HepG2 (cell line): ENCODE data around the gene RPS2. TPM values are rescaled to one million over a fixed set of nuclear protein-coding genes. Genes with fewer than 3 reads are reported as not detected.
A peak's percentile ranks its signal among the peaks of the same experiment; 100 is the strongest.

Experiments
- ARID2 ChIP-seq: sonication (generic); formaldehyde crosslinking; IDR thresholded peaks from 2 replicates; pipeline ENCODE4 v1.8.1; 2022; ENCODE audit warnings: mild to moderate bottlenecking, missing genetic modification reagents, borderline replicate concordance
- ATF2 ChIP-seq: sonication (generic); formaldehyde crosslinking; IDR thresholded peaks from 2 replicates; pipeline ENCODE4 v1.4.0; 2020; ENCODE audit warnings: missing genetic modification reagents
- PAF1 ChIP-seq: IDR thresholded peaks from 2 replicates; pipeline ENCODE4 v1.6.1; 2016; ENCODE audit warnings: missing genetic modification reagents, missing compliant biosample characterization
- PHF5A ChIP-seq: IDR thresholded peaks from one replicate; pipeline ENCODE4 v1.6.1; 2018; ENCODE audit warnings: low read depth, missing genetic modification reagents; ENCODE audit not compliant: unreplicated experiment
- PRPF4 ChIP-seq: fragments of 200-400 bp; formaldehyde crosslinking; IDR thresholded peaks from 2 replicates; pipeline ENCODE4 v1.6.1; 2016; ENCODE audit warnings: low read length, low read depth; ENCODE audit not compliant: poor library complexity, severe bottlenecking
- RFX5 ChIP-seq: IDR thresholded peaks from 2 replicates; pipeline ENCODE4 v1.6.1; 2011; ENCODE audit warnings: low read depth, low read length, improper control_type of control experiment
- TRAFD1 ChIP-seq: sonication (generic); formaldehyde crosslinking; IDR thresholded peaks from 2 replicates; pipeline ENCODE4 v1.5.1; 2020; ENCODE audit warnings: missing genetic modification reagents, mild to moderate bottlenecking, borderline replicate concordance
- ZFX ChIP-seq: sonication (generic); formaldehyde crosslinking; IDR thresholded peaks from 2 replicates; pipeline ENCODE4 v1.4.0; 2020; ENCODE audit warnings: mild to moderate bottlenecking, low read depth, missing genetic modification reagents, moderate library complexity
- ZNF33A ChIP-seq: sonication (generic); formaldehyde crosslinking; IDR thresholded peaks from 2 replicates; pipeline ENCODE4 v1.5.1; 2020; ENCODE audit warnings: missing genetic modification reagents, mild to moderate bottlenecking, moderate library complexity, borderline replicate concordance
- ZNF891 ChIP-seq: sonication (generic); formaldehyde crosslinking; IDR thresholded peaks from 2 replicates; pipeline ENCODE4 v1.5.0; 2020; ENCODE audit warnings: mild to moderate bottlenecking, missing genetic modification reagents
- ZSCAN31 ChIP-seq: sonication (generic); formaldehyde crosslinking; IDR thresholded peaks from 2 replicates; pipeline ENCODE4 v1.5.0; 2020; ENCODE audit warnings: low read depth, mild to moderate bottlenecking, missing genetic modification reagents
- polyA plus RNA-seq, 8 experiments: library from polyadenylated mRNA; depleted of rRNA in 3 of 8; stranded (reverse) in 7 of 8; unstranded in 1 of 8; fragments of >200 nt; fragmentation: Illumina TruSeq in 4 of 8; extraction: Trizol in 4 of 8; gene quantifications; 2 replicates each; pipeline versions ENCODE4 v1.2.1 to v1.2.3, GENCODE V29; 2011 to 2016; ENCODE audit warnings: low read depth in 4 of 8, missing spikeins in 1 of 8, mixed read lengths in 1 of 8; ENCODE audit not compliant: insufficient read depth in 1 of 8
- total RNA-seq, 5 experiments: library from RNA; depleted of rRNA; stranded (reverse); fragments of >200 nt; fragmentation: Illumina TruSeq; extraction: Trizol; gene quantifications; 2 replicates each; pipeline ENCODE4 v1.2.3, GENCODE V29; 2016; ENCODE audit warnings: low read depth in 1 of 5
- TF ChIP-seq, protein P1 (sequence below): sonication (generic); formaldehyde crosslinking; IDR thresholded peaks from 2 replicates; pipeline ENCODE4 v1.5.1; 2020; ENCODE audit warnings: missing genetic modification reagents, mild to moderate bottlenecking, borderline replicate concordance
- TF ChIP-seq, protein P2 (sequence below): sonication (generic); formaldehyde crosslinking; IDR thresholded peaks from 2 replicates; pipeline ENCODE4 v1.9.0; 2021; ENCODE audit warnings: mild to moderate bottlenecking, missing genetic modification reagents
- TF ChIP-seq, protein P3 (sequence below): IDR thresholded peaks from 2 replicates; pipeline ENCODE4 v1.6.1; 2016; ENCODE audit warnings: mild to moderate bottlenecking

RPS2 gene
- total and polyA plus RNA-seq, 2 of the 13 experiments (the other 11 are each of a cell fraction or from before 2014, with no cell fraction given): 1,908 to 4,514 TPM

GRCh38 chr16:1929578-1930337 is 34.9 kb downstream of the RPS2 start (continued):
- TF ChIP-seq, protein P1, sequence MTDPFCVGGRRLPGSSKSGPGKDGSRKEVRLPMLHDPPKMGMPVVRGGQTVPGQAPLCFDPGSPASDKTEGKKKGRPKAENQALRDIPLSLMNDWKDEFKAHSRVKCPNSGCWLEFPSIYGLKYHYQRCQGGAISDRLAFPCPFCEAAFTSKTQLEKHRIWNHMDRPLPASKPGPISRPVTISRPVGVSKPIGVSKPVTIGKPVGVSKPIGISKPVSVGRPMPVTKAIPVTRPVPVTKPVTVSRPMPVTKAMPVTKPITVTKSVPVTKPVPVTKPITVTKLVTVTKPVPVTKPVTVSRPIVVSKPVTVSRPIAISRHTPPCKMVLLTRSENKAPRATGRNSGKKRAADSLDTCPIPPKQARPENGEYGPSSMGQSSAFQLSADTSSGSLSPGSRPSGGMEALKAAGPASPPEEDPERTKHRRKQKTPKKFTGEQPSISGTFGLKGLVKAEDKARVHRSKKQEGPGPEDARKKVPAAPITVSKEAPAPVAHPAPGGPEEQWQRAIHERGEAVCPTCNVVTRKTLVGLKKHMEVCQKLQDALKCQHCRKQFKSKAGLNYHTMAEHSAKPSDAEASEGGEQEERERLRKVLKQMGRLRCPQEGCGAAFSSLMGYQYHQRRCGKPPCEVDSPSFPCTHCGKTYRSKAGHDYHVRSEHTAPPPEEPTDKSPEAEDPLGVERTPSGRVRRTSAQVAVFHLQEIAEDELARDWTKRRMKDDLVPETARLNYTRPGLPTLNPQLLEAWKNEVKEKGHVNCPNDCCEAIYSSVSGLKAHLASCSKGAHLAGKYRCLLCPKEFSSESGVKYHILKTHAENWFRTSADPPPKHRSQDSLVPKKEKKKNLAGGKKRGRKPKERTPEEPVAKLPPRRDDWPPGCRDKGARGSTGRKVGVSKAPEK (CRISPR knock-in tag): no peak
- TF ChIP-seq TRAFD1: no peak
- TF ChIP-seq PAF1: no peak
- peak; percentile 27 for TF ChIP-seq PHF5A (CRISPR knock-in tag)
- TF ChIP-seq ZNF891 (CRISPR knock-in tag): no peak
- TF ChIP-seq, protein P2, sequence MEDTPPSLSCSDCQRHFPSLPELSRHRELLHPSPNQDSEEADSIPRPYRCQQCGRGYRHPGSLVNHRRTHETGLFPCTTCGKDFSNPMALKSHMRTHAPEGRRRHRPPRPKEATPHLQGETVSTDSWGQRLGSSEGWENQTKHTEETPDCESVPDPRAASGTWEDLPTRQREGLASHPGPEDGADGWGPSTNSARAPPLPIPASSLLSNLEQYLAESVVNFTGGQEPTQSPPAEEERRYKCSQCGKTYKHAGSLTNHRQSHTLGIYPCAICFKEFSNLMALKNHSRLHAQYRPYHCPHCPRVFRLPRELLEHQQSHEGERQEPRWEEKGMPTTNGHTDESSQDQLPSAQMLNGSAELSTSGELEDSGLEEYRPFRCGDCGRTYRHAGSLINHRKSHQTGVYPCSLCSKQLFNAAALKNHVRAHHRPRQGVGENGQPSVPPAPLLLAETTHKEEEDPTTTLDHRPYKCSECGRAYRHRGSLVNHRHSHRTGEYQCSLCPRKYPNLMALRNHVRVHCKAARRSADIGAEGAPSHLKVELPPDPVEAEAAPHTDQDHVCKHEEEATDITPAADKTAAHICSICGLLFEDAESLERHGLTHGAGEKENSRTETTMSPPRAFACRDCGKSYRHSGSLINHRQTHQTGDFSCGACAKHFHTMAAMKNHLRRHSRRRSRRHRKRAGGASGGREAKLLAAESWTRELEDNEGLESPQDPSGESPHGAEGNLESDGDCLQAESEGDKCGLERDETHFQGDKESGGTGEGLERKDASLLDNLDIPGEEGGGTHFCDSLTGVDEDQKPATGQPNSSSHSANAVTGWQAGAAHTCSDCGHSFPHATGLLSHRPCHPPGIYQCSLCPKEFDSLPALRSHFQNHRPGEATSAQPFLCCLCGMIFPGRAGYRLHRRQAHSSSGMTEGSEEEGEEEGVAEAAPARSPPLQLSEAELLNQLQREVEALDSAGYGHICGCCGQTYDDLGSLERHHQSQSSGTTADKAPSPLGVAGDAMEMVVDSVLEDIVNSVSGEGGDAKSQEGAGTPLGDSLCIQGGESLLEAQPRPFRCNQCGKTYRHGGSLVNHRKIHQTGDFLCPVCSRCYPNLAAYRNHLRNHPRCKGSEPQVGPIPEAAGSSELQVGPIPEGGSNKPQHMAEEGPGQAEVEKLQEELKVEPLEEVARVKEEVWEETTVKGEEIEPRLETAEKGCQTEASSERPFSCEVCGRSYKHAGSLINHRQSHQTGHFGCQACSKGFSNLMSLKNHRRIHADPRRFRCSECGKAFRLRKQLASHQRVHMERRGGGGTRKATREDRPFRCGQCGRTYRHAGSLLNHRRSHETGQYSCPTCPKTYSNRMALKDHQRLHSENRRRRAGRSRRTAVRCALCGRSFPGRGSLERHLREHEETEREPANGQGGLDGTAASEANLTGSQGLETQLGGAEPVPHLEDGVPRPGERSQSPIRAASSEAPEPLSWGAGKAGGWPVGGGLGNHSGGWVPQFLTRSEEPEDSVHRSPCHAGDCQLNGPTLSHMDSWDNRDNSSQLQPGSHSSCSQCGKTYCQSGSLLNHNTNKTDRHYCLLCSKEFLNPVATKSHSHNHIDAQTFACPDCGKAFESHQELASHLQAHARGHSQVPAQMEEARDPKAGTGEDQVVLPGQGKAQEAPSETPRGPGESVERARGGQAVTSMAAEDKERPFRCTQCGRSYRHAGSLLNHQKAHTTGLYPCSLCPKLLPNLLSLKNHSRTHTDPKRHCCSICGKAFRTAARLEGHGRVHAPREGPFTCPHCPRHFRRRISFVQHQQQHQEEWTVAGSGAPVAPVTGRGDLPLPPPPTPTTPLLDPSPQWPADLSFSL (CRISPR knock-in tag): no peak
- TF ChIP-seq PRPF4: no peak
- TF ChIP-seq ZNF33A (CRISPR knock-in tag): no peak
- peak; percentile 18; the same call in 1 of the 2 replicates for TF ChIP-seq ATF2 (CRISPR knock-in tag)
- TF ChIP-seq RFX5: no peak
- TF ChIP-seq ZSCAN31 (CRISPR knock-in tag): peak; percentile 91
- peak; percentile 90 for TF ChIP-seq ZFX (CRISPR knock-in tag)
- no peak for TF ChIP-seq ARID2 (CRISPR knock-in tag)
- TF ChIP-seq, protein P3, sequence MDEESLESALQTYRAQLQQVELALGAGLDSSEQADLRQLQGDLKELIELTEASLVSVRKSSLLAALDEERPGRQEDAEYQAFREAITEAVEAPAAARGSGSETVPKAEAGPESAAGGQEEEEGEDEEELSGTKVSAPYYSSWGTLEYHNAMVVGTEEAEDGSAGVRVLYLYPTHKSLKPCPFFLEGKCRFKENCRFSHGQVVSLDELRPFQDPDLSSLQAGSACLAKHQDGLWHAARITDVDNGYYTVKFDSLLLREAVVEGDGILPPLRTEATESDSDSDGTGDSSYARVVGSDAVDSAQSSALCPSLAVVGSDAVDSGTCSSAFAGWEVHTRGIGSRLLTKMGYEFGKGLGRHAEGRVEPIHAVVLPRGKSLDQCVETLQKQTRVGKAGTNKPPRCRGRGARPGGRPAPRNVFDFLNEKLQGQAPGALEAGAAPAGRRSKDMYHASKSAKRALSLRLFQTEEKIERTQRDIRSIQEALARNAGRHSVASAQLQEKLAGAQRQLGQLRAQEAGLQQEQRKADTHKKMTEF (CRISPR knock-in tag): peak; percentile 64
